WTC11 (cell line): Measurements from ENCODE around the gene MKLN1. TPM values are rescaled to one million over a fixed set of nuclear protein-coding genes. Genes with fewer than 3 reads are reported as not detected.
A peak's percentile ranks its signal among the peaks of the same experiment; 100 is the strongest.

ENCODE experiments used
- ATAC-seq: fragments of 200-7000 bp; cut with Tn5 transposase; 2 replicates; pipeline ENCODE4 v1.10.0; 2021; ENCODE audit warnings: mild to moderate bottlenecking, moderate library complexity
- CTCF ChIA-PET: fragments of 300-600 bp; sonication (Branson Sonifier 250); formaldehyde crosslinking; loops from one replicate; lab custom pipeline; 2021; ENCODE audit warnings: antibody characterized with exemption; lab: Charles Lee
- POLR2A ChIA-PET: fragments of 350-600 bp; sonication (Branson Sonifier 250); formaldehyde crosslinking; loops from one replicate; lab custom pipeline; 2021; ENCODE audit warnings: antibody characterized with exemption; lab: Charles Lee
- DNase-seq: peaks from one replicate; pipeline ENCODE4 v3.0.0; 2021; ENCODE audit warnings: low spot score
- H3K27ac Mint-ChIP-seq: 2 replicates; pipeline ENCODE4 v1.8.0; 2021; ENCODE audit warnings: mixed read lengths
- H3K27me3 Mint-ChIP-seq: 2 replicates; pipeline ENCODE4 v1.8.0; 2021; ENCODE audit warnings: low read depth, mild to moderate bottlenecking, moderate library complexity, mixed read lengths
- H3K36me3 Mint-ChIP-seq: 2 replicates; pipeline ENCODE4 v1.8.0; 2021; ENCODE audit warnings: mixed read lengths
- H3K4me1 Mint-ChIP-seq: 2 replicates; pipeline ENCODE4 v1.8.0; 2022; ENCODE audit warnings: mixed read lengths
- H3K4me3 Mint-ChIP-seq: 2 replicates; pipeline ENCODE4 v1.8.0; 2021; ENCODE audit warnings: mild to moderate bottlenecking, moderate library complexity, mixed read lengths
- H3K9me3 Mint-ChIP-seq: 2 replicates; pipeline ENCODE4 v1.8.0; 2021; ENCODE audit warnings: mixed read lengths
- EMX1 ChIP-seq: fragments of 250-450 bp; sonication (Bioruptor Pico); IDR thresholded peaks from 2 replicates; pipeline ENCODE4 v1.8.0; 2021; ENCODE audit warnings: mild to moderate bottlenecking
- FOXJ3 ChIP-seq: sonication (generic); formaldehyde crosslinking; IDR thresholded peaks from 2 replicates; pipeline ENCODE4 v1.9.0; 2021; ENCODE audit warnings: missing genetic modification reagents, mild to moderate bottlenecking, borderline replicate concordance
- FOXP1 ChIP-seq: sonication (generic); formaldehyde crosslinking; IDR thresholded peaks from 2 replicates; pipeline ENCODE4 v1.8.0; 2022; ENCODE audit warnings: missing genetic modification reagents, mild to moderate bottlenecking, moderate library complexity, borderline replicate concordance
- PRRX2 ChIP-seq: fragments of 250-450 bp; sonication (Bioruptor Pico); IDR thresholded peaks from 2 replicates; pipeline ENCODE4 v1.8.0; 2021; ENCODE audit warnings: mild to moderate bottlenecking
- TCF7 ChIP-seq: sonication (generic); formaldehyde crosslinking; IDR thresholded peaks from 2 replicates; pipeline ENCODE4 v1.8.0; 2022; ENCODE audit warnings: mild to moderate bottlenecking, low read depth, missing genetic modification reagents, moderate library complexity
- TEAD4 ChIP-seq: sonication (generic); formaldehyde crosslinking; IDR thresholded peaks from 2 replicates; pipeline ENCODE4 v1.8.0; 2022; ENCODE audit warnings: mild to moderate bottlenecking, missing genetic modification reagents
- ZNF423 ChIP-seq: fragments of 250-450 bp; sonication (Bioruptor Pico); IDR thresholded peaks from 2 replicates; pipeline ENCODE4 v2.1.2; 2022; ENCODE audit warnings: mild to moderate bottlenecking, moderate library complexity
- total RNA-seq: library from RNA; stranded (reverse); gene quantifications from 3 replicates; pipeline ENCODE4 v1.2.3, GENCODE V29; 2021
- TF ChIP-seq, protein P1 (sequence below): sonication (generic); formaldehyde crosslinking; IDR thresholded peaks from 2 replicates; pipeline ENCODE4 v1.8.0; 2022; ENCODE audit warnings: mild to moderate bottlenecking, missing genetic modification reagents
- TF ChIP-seq, protein P2 (sequence below): sonication (generic); formaldehyde crosslinking; IDR thresholded peaks from 2 replicates; pipeline ENCODE4 v1.8.1; 2023; ENCODE audit warnings: mild to moderate bottlenecking, moderate library complexity, missing genetic modification reagents
- TF ChIP-seq, protein P3 (sequence below): sonication (generic); formaldehyde crosslinking; IDR thresholded peaks from 2 replicates; pipeline ENCODE4 v1.8.0; 2022; ENCODE audit warnings: mild to moderate bottlenecking, missing genetic modification reagents
- TF ChIP-seq, protein P4 (sequence below): sonication (generic); formaldehyde crosslinking; IDR thresholded peaks from 2 replicates; pipeline ENCODE4 v1.8.0; 2022; ENCODE audit warnings: mild to moderate bottlenecking, missing genetic modification reagents
- TF ChIP-seq, protein P5 (sequence below): sonication (generic); formaldehyde crosslinking; IDR thresholded peaks from 2 replicates; pipeline ENCODE4 v1.8.1; 2022; ENCODE audit warnings: mild to moderate bottlenecking, missing genetic modification reagents, moderate library complexity, borderline replicate concordance
- TF ChIP-seq, protein P6 (sequence below): sonication (generic); formaldehyde crosslinking; IDR thresholded peaks from 2 replicates; pipeline ENCODE4 v1.8.1; 2023; ENCODE audit warnings: mild to moderate bottlenecking, missing genetic modification reagents, moderate library complexity

Gene MKLN1
- total RNA-seq, 1 experiment from 2014 or later: 37.6 TPM

DNA sequence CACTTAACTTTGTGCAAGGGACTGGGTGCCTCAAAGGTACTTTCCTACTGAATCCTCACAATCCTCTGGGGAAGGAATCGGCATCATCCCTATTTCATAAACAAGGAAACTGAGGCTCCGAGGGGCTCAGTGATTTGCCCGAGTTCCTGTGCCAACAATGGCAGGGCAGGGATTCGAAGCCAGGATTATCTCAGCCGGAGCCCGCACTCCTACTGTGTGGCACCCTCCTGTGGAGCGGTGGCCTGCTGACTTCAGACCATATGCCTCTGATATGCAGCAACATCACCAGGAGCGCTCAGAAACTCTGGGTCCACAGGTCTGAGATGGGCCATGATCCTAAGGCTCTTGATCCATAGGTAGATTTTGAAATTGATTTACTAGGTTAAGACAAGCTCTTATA lies 182.1 kb downstream of the MKLN1 start:
- CTCF ChIA-PET: interaction anchor here (1.6 to 4.2 kb wide), 3 partner anchors 36 to 146 kb away, joined by 4 to 22 read pairs (median 18); no protein-coding TSS in a partner anchor
- H3K9me3 Mint-ChIP-seq: no peaks in the 10 kb centered on the region
- peak overlapping the region; percentile 97 for H3K27ac Mint-ChIP-seq
- TF ChIP-seq, protein P1, sequence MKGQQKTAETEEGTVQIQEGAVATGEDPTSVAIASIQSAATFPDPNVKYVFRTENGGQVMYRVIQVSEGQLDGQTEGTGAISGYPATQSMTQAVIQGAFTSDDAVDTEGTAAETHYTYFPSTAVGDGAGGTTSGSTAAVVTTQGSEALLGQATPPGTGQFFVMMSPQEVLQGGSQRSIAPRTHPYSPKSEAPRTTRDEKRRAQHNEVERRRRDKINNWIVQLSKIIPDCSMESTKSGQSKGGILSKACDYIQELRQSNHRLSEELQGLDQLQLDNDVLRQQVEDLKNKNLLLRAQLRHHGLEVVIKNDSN: no peak
- TF ChIP-seq ZNF423 (peak; percentile 89), TCF7 (CRISPR knock-in tag) (no peak), FOXJ3 (CRISPR knock-in tag) (no peak), EMX1 (CRISPR knock-in tag) (no peak)
- TF ChIP-seq, all 79 proteins: peak for 1
- ATAC-seq: no peak
- no peak for DNase-seq
- Mint-ChIP-seq H3K4me3 (no peak overlapping the region), H3K36me3 (peaks cover 76% of the 10 kb centered on the region), H3K27me3 (no peaks in the 10 kb centered on the region), H3K4me1 (peaks cover 64% of the 10 kb centered on the region)
- POLR2A ChIA-PET: no interaction called here

DNA sequence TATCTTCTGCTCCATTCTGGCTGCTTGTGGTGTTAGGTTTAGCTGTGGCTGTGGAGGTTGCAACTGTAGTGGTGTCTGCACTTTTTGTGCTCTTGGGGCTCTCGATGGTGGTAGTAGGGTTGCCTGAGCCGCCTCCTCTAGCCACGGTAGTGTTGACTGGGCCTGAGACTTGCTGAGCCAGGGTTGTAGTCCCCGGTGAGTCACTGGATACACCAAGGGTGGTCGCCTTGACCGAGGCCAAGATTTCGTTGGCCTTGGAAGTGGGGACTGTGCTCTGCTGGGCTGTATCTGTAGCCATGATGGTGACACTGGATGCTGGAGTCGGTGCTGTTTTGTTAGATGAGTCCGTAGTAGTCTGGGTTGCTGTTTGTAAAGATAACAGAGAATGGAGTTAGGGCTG lies 183.4 kb downstream of the MKLN1 start:
- Mint-ChIP-seq H3K36me3 (peaks cover 65% of the 10 kb centered on the region), H3K27me3 (no peaks in the 10 kb centered on the region), H3K27ac (peak overlapping the region; percentile 86), H3K4me1 (peaks cover 68% of the 10 kb centered on the region), H3K9me3 (no peaks in the 10 kb centered on the region), H3K4me3 (no peak overlapping the region)
- DNase-seq: no peak
- ATAC-seq: no peak
- CTCF ChIA-PET: interaction anchor here (1.6 to 3.0 kb wide), 2 partner anchors 35 to 144 kb away, joined by 7 to 18 read pairs; no protein-coding TSS in a partner anchor
- TF ChIP-seq, protein P2, sequence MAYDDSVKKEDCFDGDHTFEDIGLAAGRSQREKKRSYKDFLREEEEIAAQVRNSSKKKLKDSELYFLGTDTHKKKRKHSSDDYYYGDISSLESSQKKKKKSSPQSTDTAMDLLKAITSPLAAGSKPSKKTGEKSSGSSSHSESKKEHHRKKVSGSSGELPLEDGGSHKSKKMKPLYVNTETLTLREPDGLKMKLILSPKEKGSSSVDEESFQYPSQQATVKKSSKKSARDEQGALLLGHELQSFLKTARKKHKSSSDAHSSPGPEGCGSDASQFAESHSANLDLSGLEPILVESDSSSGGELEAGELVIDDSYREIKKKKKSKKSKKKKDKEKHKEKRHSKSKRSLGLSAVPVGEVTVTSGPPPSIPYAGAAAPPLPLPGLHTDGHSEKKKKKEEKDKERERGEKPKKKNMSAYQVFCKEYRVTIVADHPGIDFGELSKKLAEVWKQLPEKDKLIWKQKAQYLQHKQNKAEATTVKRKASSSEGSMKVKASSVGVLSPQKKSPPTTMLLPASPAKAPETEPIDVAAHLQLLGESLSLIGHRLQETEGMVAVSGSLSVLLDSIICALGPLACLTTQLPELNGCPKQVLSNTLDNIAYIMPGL (CRISPR knock-in tag): no peak
- TF ChIP-seq, protein P3, sequence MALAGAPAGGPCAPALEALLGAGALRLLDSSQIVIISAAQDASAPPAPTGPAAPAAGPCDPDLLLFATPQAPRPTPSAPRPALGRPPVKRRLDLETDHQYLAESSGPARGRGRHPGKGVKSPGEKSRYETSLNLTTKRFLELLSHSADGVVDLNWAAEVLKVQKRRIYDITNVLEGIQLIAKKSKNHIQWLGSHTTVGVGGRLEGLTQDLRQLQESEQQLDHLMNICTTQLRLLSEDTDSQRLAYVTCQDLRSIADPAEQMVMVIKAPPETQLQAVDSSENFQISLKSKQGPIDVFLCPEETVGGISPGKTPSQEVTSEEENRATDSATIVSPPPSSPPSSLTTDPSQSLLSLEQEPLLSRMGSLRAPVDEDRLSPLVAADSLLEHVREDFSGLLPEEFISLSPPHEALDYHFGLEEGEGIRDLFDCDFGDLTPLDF (CRISPR knock-in tag): no peak
- TF ChIP-seq, protein P4, sequence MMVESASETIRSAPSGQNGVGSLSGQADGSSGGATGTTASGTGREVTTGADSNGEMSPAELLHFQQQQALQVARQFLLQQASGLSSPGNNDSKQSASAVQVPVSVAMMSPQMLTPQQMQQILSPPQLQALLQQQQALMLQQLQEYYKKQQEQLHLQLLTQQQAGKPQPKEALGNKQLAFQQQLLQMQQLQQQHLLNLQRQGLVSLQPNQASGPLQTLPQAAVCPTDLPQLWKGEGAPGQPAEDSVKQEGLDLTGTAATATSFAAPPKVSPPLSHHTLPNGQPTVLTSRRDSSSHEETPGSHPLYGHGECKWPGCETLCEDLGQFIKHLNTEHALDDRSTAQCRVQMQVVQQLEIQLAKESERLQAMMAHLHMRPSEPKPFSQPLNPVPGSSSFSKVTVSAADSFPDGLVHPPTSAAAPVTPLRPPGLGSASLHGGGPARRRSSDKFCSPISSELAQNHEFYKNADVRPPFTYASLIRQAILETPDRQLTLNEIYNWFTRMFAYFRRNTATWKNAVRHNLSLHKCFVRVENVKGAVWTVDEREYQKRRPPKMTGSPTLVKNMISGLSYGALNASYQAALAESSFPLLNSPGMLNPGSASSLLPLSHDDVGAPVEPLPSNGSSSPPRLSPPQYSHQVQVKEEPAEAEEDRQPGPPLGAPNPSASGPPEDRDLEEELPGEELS (CRISPR knock-in tag): no peak
- TF ChIP-seq FOXP1 (CRISPR knock-in tag) (no peak), TEAD4 (CRISPR knock-in tag) (no peak), PRRX2 (CRISPR knock-in tag) (no peak)
- TF ChIP-seq, protein P5, sequence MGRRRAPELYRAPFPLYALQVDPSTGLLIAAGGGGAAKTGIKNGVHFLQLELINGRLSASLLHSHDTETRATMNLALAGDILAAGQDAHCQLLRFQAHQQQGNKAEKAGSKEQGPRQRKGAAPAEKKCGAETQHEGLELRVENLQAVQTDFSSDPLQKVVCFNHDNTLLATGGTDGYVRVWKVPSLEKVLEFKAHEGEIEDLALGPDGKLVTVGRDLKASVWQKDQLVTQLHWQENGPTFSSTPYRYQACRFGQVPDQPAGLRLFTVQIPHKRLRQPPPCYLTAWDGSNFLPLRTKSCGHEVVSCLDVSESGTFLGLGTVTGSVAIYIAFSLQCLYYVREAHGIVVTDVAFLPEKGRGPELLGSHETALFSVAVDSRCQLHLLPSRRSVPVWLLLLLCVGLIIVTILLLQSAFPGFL: no peak
- TF ChIP-seq, protein P6, sequence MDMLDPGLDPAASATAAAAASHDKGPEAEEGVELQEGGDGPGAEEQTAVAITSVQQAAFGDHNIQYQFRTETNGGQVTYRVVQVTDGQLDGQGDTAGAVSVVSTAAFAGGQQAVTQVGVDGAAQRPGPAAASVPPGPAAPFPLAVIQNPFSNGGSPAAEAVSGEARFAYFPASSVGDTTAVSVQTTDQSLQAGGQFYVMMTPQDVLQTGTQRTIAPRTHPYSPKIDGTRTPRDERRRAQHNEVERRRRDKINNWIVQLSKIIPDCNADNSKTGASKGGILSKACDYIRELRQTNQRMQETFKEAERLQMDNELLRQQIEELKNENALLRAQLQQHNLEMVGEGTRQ (CRISPR knock-in tag): no peak
- POLR2A ChIA-PET: no interaction called here
